22Rv1 (cell line): ENCODE data around the gene POLQ.

Source experiments
- H3K27ac ChIP-seq: fragments of 450-650 bp; 2 replicates; pipeline ENCODE4 v1.5.1; 2017
- CTCF ChIP-seq: fragments of 450-650 bp; IDR thresholded peaks from 2 replicates; pipeline ENCODE4 v1.5.1; 2017; ENCODE audit warnings: mild to moderate bottlenecking
- ZFX ChIP-seq: fragments of 450-650 bp; IDR thresholded peaks from 2 replicates; pipeline ENCODE4 v1.6.1; 2017; ENCODE audit warnings: antibody characterized with exemption, borderline replicate concordance

POLQ gene

GRCh38 chr3:121531269-121531668 is 14.5 kb downstream of the POLQ start:
- H3K27ac ChIP-seq: no peak overlapping the region
- TF ChIP-seq ZFX (no peak), CTCF (no peak)

- no peak overlapping the region for H3K27ac ChIP-seq
- TF ChIP-seq ZFX (no peak), CTCF (peak; percentile 40)
Measured at GRCh38 chr3:121529308-121529707, 16.5 kb downstream of the POLQ start.

- TF ChIP-seq CTCF (no peak), ZFX (no peak)
- no peak overlapping the region for H3K27ac ChIP-seq
Measured at GRCh38 chr3:121520510-121520909, 25.3 kb downstream of the POLQ start.

GRCh38 chr3:121517953-121518655 is 27.7 kb downstream of the POLQ start:
- H3K27ac ChIP-seq: no peak overlapping the region
- no peak for TF ChIP-seq ZFX
- TF ChIP-seq CTCF: no peak

- TF ChIP-seq ZFX: no peak
- H3K27ac ChIP-seq: no peak overlapping the region
Measured at GRCh38 chr3:121515862-121516261, 29.9 kb downstream of the POLQ start.

GRCh38 chr3:121515313-121515712 is 30.5 kb downstream of the POLQ start:
- no peak overlapping the region for H3K27ac ChIP-seq
- TF ChIP-seq CTCF: no peak
- TF ChIP-seq ZFX: no peak

GRCh38 chr3:121514496-121514895 is 31.3 kb downstream of the POLQ start:
- TF ChIP-seq ZFX: no peak
- TF ChIP-seq CTCF: no peak
- H3K27ac ChIP-seq: no peak overlapping the region

- H3K27ac ChIP-seq: no peak overlapping the region
- TF ChIP-seq ZFX: no peak
- TF ChIP-seq CTCF: no peak
Measured at GRCh38 chr3:121508389-121508788, 37.4 kb downstream of the POLQ start.
